Measurements from ENCODE around the gene CAMK1D.

The CAMK1D gene

DNA sequence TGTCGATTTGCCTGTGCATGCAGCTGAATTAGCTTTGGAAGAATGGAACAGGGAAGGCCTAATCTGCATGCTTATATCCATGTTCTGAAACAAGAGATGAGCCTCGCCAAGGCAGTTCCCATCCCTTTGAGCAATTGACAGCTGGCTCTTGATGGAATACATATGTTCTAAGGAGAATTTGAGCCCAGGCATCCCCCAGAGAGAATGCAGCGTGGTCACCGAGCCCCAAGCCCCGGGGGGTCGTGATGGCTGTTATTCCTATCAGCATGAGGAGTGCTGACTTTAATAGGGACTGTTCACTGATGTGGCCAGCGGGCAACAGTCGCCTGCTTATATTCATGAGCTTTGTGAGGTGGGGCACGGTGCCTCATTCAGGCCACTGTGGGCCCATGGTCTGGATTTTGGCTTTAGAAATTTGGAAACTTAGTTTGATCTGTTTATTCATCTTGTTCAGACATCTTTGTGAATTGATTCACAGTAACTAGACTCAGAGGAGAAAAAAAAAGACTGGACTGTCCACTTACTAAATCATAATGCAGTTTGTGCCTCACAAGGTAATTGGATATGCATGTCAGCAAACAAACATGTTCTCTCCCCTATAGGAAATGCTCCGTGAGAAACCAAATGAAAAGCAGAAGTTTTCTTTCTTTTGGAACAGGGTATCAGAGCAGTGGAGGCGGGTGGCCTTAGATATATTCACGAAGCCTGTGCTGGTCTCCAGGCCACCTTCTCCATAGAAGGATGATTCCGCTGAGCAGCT, 447.2 kb downstream of the CAMK1D start:
- no peaks in the 10 kb centered on the region for H3K79me1 ChIP-seq (ENCODE audit: low read length)
- no peak overlapping the region for H3K18ac ChIP-seq (ENCODE audit: low read length)
- H3K36me3 ChIP-seq (ENCODE audit: control insufficient read depth, insufficient read depth, low read length): no peaks in the 10 kb centered on the region
- no peak for DNase-seq
- no peak overlapping the region for H3K23ac ChIP-seq (ENCODE audit: low read length)
- no peak overlapping the region for H2BK15ac ChIP-seq (replicated peaks; ENCODE audit: low read depth)
- H3K4me2 ChIP-seq (ENCODE audit: low read length): no peak overlapping the region
- no peaks in the 10 kb centered on the region for H3K79me2 ChIP-seq (ENCODE audit: control insufficient read depth, insufficient read depth, low read length)
- H4K8ac ChIP-seq (ENCODE audit: low read depth, low read length): no peak overlapping the region
- H2BK5ac ChIP-seq (ENCODE audit: low read length): no peak overlapping the region
- H2AK5ac ChIP-seq (ENCODE audit: low read length): no peak overlapping the region
- H3K9ac ChIP-seq (ENCODE audit: low read length): no peak overlapping the region
- no peak overlapping the region for H3K56ac ChIP-seq (ENCODE audit: low read length)
- no peak overlapping the region for H3K27ac ChIP-seq (ENCODE audit: low read depth, low read length)
- no peak overlapping the region for H2BK120ac ChIP-seq (ENCODE audit: low read depth, low read length)
- no peak overlapping the region for H4K5ac ChIP-seq (ENCODE audit: low read length)
- H3K27me3 ChIP-seq (ENCODE audit: insufficient read depth, low read length, poor library complexity): no peaks in the 10 kb centered on the region
- no peaks in the 10 kb centered on the region for H3K4me1 ChIP-seq (ENCODE audit: control insufficient read depth, low read depth, low read length)
- no CpG with 5 or more reads among the region's 13 CpGs for WGBS (ENCODE audit: extremely low coverage, insufficient coverage, low lambda C conversion rate)
- H3K4me3 ChIP-seq (ENCODE audit: low read length): no peak overlapping the region
- no peak overlapping the region for H3K4ac ChIP-seq (ENCODE audit: low read depth, low read length)

DNA sequence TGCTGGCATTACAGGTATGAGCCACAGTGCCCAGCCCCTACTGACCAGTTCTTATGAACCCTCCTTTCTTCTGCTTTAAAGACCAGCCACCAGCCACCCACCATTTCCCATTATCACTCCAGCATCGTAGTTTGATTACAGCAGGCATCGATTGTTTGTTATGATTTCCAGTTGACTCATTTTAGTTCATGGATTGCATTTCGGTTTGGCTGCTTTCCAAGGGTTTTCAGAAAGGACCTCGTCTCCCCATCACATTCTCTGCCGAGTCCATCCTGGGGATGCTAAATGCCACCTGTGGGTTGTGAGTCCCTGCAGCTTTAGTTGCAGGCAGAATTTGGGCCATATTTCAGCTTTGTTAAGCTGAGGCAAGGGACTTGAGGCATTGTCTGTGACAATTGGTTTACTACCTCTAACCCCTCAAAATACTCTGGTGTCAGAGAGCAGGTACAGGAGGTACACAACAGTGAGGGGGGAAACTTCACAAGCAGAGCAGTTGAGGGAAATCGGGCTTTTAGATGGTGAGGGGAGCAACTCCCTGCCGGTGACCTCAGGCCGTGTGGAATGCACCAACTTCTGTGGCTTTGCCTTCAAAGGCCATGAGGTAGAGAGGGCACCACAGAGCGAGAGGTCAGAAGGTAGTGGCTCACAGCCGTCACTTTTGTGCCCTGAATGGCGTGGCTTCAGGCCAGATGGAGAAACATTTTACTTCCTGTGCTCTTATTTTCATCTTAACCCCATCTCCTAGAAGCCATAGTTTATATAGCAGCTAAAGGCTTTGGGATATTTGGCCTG, 448.3 kb downstream of the CAMK1D start:
- Histone ChIP-seq H3K23ac (ENCODE audit: low read length) (no peak overlapping the region), H3K79me2 (ENCODE audit: control insufficient read depth, insufficient read depth, low read length) (no peaks in the 10 kb centered on the region), H3K56ac (ENCODE audit: low read length) (no peak overlapping the region), H3K4me1 (ENCODE audit: control insufficient read depth, low read depth, low read length) (no peaks in the 10 kb centered on the region), H3K4me3 (ENCODE audit: low read length) (no peak overlapping the region), H4K8ac (ENCODE audit: low read depth, low read length) (no peak overlapping the region), H2BK5ac (ENCODE audit: low read length) (no peak overlapping the region), H3K18ac (ENCODE audit: low read length) (no peak overlapping the region), H3K36me3 (ENCODE audit: control insufficient read depth, insufficient read depth, low read length) (no peaks in the 10 kb centered on the region), H3K79me1 (ENCODE audit: low read length) (no peaks in the 10 kb centered on the region), H3K27me3 (ENCODE audit: insufficient read depth, low read length, poor library complexity) (no peaks in the 10 kb centered on the region), H4K5ac (ENCODE audit: low read length) (no peak overlapping the region), H3K9ac (ENCODE audit: low read length) (no peak overlapping the region), H3K4me2 (ENCODE audit: low read length) (no peak overlapping the region), H2BK15ac (replicated peaks; ENCODE audit: low read depth) (no peak overlapping the region), H3K27ac (ENCODE audit: low read depth, low read length) (no peak overlapping the region), H2BK120ac (ENCODE audit: low read depth, low read length) (no peak overlapping the region), H2AK5ac (ENCODE audit: low read length) (no peak overlapping the region), H3K4ac (ENCODE audit: low read depth, low read length) (no peak overlapping the region)
- DNase-seq: peak; percentile 31
- no CpG with 5 or more reads among the region's 11 CpGs for WGBS (ENCODE audit: extremely low coverage, insufficient coverage, low lambda C conversion rate)

DNA sequence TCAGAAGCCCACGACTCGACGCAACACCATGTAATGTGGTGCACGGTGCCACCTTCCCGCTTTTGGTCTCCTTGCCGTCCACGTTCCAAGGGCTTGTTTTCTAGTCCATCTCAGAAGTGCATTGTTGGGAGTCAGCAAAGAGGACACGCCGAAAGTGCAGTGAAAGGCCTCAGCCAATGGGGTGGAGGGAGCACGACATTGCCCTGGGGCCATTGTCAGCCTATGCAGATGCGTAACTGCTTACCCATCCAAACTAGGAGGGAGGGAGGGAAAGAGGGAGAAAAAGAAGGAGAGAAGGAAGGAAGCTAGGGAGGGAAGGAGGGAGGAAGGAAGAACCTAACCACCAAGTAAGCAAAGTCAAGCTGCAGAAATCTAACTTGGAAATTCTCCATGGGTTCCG, 449.8 kb downstream of the CAMK1D start:
- no peak overlapping the region for H2BK15ac ChIP-seq (replicated peaks; ENCODE audit: low read depth)
- H3K36me3 ChIP-seq (ENCODE audit: control insufficient read depth, insufficient read depth, low read length): no peaks in the 10 kb centered on the region
- no peak overlapping the region for H3K4me3 ChIP-seq (ENCODE audit: low read length)
- no CpG with 5 or more reads among the region's 12 CpGs for WGBS (ENCODE audit: extremely low coverage, insufficient coverage, low lambda C conversion rate)
- H4K5ac ChIP-seq (ENCODE audit: low read length): no peak overlapping the region
- H2AK5ac ChIP-seq (ENCODE audit: low read length): no peak overlapping the region
- H3K56ac ChIP-seq (ENCODE audit: low read length): no peak overlapping the region
- no peak overlapping the region for H2BK5ac ChIP-seq (ENCODE audit: low read length)
- H3K4me2 ChIP-seq (ENCODE audit: low read length): no peak overlapping the region
- H3K79me1 ChIP-seq (ENCODE audit: low read length): no peaks in the 10 kb centered on the region
- no peak overlapping the region for H2BK120ac ChIP-seq (ENCODE audit: low read depth, low read length)
- no peak overlapping the region for H4K8ac ChIP-seq (ENCODE audit: low read depth, low read length)
- H3K9ac ChIP-seq (ENCODE audit: low read length): no peak overlapping the region
- no peaks in the 10 kb centered on the region for H3K27me3 ChIP-seq (ENCODE audit: insufficient read depth, low read length, poor library complexity)
- H3K4me1 ChIP-seq (ENCODE audit: control insufficient read depth, low read depth, low read length): no peaks in the 10 kb centered on the region
- H3K23ac ChIP-seq (ENCODE audit: low read length): no peak overlapping the region
- H3K4ac ChIP-seq (ENCODE audit: low read depth, low read length): no peak overlapping the region
- no peak overlapping the region for H3K27ac ChIP-seq (ENCODE audit: low read depth, low read length)
- DNase-seq: no peak
- H3K18ac ChIP-seq (ENCODE audit: low read length): no peak overlapping the region
- no peaks in the 10 kb centered on the region for H3K79me2 ChIP-seq (ENCODE audit: control insufficient read depth, insufficient read depth, low read length)

DNA sequence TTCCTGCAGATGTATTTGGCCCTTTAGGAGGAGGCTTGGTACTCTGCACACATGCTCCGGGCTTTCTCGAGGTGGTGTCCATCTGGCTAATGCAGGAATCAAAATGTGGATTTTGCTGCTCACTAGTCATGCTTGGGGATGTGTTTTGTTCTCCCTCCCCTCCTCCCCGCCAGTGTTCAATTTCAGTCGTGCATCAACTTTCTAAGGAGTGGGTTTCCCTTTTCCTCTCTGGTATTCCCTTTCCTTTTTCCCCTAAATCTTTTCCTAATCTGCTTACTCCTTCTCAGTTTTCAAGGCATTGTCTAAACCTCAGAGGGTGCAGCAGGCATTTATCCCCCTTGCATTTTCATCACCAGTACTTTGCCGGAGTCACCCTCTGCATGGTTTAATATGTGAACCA, 450.4 kb downstream of the CAMK1D start:
- H2BK120ac ChIP-seq (ENCODE audit: low read depth, low read length): no peak overlapping the region
- no peak overlapping the region for H3K4ac ChIP-seq (ENCODE audit: low read depth, low read length)
- H2BK5ac ChIP-seq (ENCODE audit: low read length): no peak overlapping the region
- H3K4me1 ChIP-seq (ENCODE audit: control insufficient read depth, low read depth, low read length): no peaks in the 10 kb centered on the region
- H3K36me3 ChIP-seq (ENCODE audit: control insufficient read depth, insufficient read depth, low read length): no peaks in the 10 kb centered on the region
- H3K23ac ChIP-seq (ENCODE audit: low read length): no peak overlapping the region
- no CpG with 5 or more reads among the region's 5 CpGs for WGBS (ENCODE audit: extremely low coverage, insufficient coverage, low lambda C conversion rate)
- H4K5ac ChIP-seq (ENCODE audit: low read length): no peak overlapping the region
- no peaks in the 10 kb centered on the region for H3K79me1 ChIP-seq (ENCODE audit: low read length)
- no peak overlapping the region for H2AK5ac ChIP-seq (ENCODE audit: low read length)
- H3K9ac ChIP-seq (ENCODE audit: low read length): no peak overlapping the region
- H3K79me2 ChIP-seq (ENCODE audit: control insufficient read depth, insufficient read depth, low read length): no peaks in the 10 kb centered on the region
- no peak overlapping the region for H3K4me3 ChIP-seq (ENCODE audit: low read length)
- H2BK15ac ChIP-seq (replicated peaks; ENCODE audit: low read depth): no peak overlapping the region
- H3K27me3 ChIP-seq (ENCODE audit: insufficient read depth, low read length, poor library complexity): no peaks in the 10 kb centered on the region
- H4K8ac ChIP-seq (ENCODE audit: low read depth, low read length): no peak overlapping the region
- no peak for DNase-seq
- no peak overlapping the region for H3K4me2 ChIP-seq (ENCODE audit: low read length)
- no peak overlapping the region for H3K18ac ChIP-seq (ENCODE audit: low read length)
- H3K27ac ChIP-seq (ENCODE audit: low read depth, low read length): no peak overlapping the region
- H3K56ac ChIP-seq (ENCODE audit: low read length): no peak overlapping the region

GRCh38 chr10:12800302-12800701, 451.0 kb downstream of the CAMK1D start:
- no peaks in the 10 kb centered on the region for H3K36me3 ChIP-seq (ENCODE audit: control insufficient read depth, insufficient read depth, low read length)
- H3K27ac ChIP-seq (ENCODE audit: low read depth, low read length): no peak overlapping the region
- no peak overlapping the region for H4K5ac ChIP-seq (ENCODE audit: low read length)
- no peak overlapping the region for H3K4ac ChIP-seq (ENCODE audit: low read depth, low read length)
- no peak overlapping the region for H2BK5ac ChIP-seq (ENCODE audit: low read length)
- H3K18ac ChIP-seq (ENCODE audit: low read length): no peak overlapping the region
- no peak overlapping the region for H2BK120ac ChIP-seq (ENCODE audit: low read depth, low read length)
- H4K8ac ChIP-seq (ENCODE audit: low read depth, low read length): no peak overlapping the region
- no peak overlapping the region for H3K9ac ChIP-seq (ENCODE audit: low read length)
- H3K4me1 ChIP-seq (ENCODE audit: control insufficient read depth, low read depth, low read length): no peaks in the 10 kb centered on the region
- no CpG with 5 or more reads among the region's 4 CpGs for WGBS (ENCODE audit: extremely low coverage, insufficient coverage, low lambda C conversion rate)
- H3K4me2 ChIP-seq (ENCODE audit: low read length): no peak overlapping the region
- H3K56ac ChIP-seq (ENCODE audit: low read length): no peak overlapping the region
- no peak overlapping the region for H2BK15ac ChIP-seq (replicated peaks; ENCODE audit: low read depth)
- no peak overlapping the region for H3K4me3 ChIP-seq (ENCODE audit: low read length)
- H2AK5ac ChIP-seq (ENCODE audit: low read length): no peak overlapping the region
- H3K27me3 ChIP-seq (ENCODE audit: insufficient read depth, low read length, poor library complexity): no peaks in the 10 kb centered on the region
- H3K23ac ChIP-seq (ENCODE audit: low read length): no peak overlapping the region
- H3K79me1 ChIP-seq (ENCODE audit: low read length): no peaks in the 10 kb centered on the region
- no peaks in the 10 kb centered on the region for H3K79me2 ChIP-seq (ENCODE audit: control insufficient read depth, insufficient read depth, low read length)
- no peak for DNase-seq
